Measurements from ENCODE around the gene EXOG. TPM values are rescaled to one million over a fixed set of nuclear protein-coding genes. Genes with fewer than 3 reads are reported as not detected.

EXOG gene
- polyA plus RNA-seq, 3 donors: 1.6 to 5.4 (median 2.4) TPM

DNA sequence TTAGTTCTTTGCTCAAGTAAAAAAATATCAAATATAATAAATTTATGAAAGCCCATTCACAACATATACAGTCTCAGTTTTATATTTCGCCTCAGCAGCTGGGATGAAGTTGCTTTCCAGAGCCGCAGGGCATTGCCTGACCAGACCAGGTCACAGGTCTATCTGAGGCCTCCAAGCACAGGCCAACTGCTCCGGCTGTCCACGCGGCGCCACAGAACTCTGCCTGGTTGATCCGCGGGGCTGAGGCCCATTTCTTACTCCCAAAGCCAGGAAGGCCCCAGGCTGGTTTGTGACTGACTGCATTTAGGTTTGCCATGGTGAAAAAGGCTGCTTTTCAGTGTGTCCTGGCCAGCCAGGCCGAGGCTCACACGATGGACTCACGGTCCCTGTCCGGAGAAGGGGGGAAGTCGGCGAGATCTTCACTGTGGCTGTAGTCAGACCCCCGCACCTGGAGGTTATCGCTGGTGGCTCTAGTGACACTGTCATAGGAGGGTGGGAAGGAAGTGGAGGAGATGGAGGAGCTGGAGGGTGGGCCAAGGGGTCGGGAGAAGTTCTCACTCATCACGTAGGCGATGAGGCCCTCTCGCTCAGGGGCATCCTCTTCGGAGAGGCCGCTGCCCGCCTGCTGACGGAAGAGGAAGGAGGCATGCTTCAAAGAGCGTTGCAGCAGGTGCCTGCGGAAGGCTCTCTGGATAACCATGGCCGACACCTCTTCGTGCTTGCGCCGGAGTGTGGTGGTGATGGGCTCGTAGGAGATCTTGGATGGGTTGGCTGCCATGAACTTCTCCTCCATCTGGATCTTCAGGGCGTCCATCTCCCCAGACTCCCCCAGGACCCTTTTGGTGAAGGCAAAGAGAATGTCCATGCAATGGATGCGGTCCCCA lies 54.1 kb downstream of the EXOG start:
- Histone ChIP-seq H3K4me3 (replicated peaks in 1 of 3; ENCODE audit: low read depth in 2 of 3, low read length in 3 of 3) (no peak overlapping the region), H2AFZ (ENCODE audit: insufficient read depth, low read depth, low read length, poor library complexity, severe bottlenecking) (no peak overlapping the region), H3K4me2 (replicated peaks; ENCODE audit: extremely low read depth, low read length, poor library complexity, severe bottlenecking) (no peak overlapping the region), H3K36me3 (replicated peaks in 1 of 2; ENCODE audit: control insufficient read depth in 1 of 2, insufficient read depth in 2 of 2, low read length in 2 of 2) (no peaks in the 10 kb centered on the region), H3K9ac (ENCODE audit: insufficient read depth, low read length, poor library complexity, severe bottlenecking) (no peak overlapping the region), H3K79me2 (ENCODE audit: insufficient read depth, low read length) (no peaks in the 10 kb centered on the region), H3K9me3 (replicated peaks in 1 of 2; ENCODE audit: control insufficient read depth in 1 of 2, insufficient read depth in 1 of 2, low read length in 2 of 2) (peaks cover 0 to 7% of the 10 kb centered on the region in 2 donors), H3K27ac (ENCODE audit: low read depth in 1 of 2, low read length in 2 of 2) (no peak overlapping the region), H4K20me1 (ENCODE audit: insufficient read depth, low read length) (no peaks in the 10 kb centered on the region), H3K27me3 (ENCODE audit: control insufficient read depth in 2 of 2, insufficient read depth in 2 of 2, low read length in 2 of 2) (no peaks in the 10 kb centered on the region), H3K4me1 (ENCODE audit: control insufficient read depth in 1 of 2, insufficient read depth in 2 of 2, low read length in 2 of 2) (no peaks in the 10 kb centered on the region)
- WGBS (ENCODE audit: insufficient coverage): 96% methylated on average over 22 of the region's 33 CpGs
- intact Hi-C loops (cut with micrococcal nuclease): no loop called here
- Mint-ChIP-seq H3K4me3 (no peak overlapping the region), H3K36me3 (no peaks in the 10 kb centered on the region), H3K27me3 (ENCODE audit: low read depth in 3 of 3) (peaks cover 5 to 12% (median 7%) of the 10 kb centered on the region in 3 donors), H3K27ac (peak overlapping the region in 1 of 7 donors; percentile 41), H3K4me1 (no peaks in the 10 kb centered on the region), H3K9me3 (peaks cover 3 to 14% (median 6%) of the 10 kb centered on the region in 7 donors)
- TF ChIP-seq, protein P1, sequence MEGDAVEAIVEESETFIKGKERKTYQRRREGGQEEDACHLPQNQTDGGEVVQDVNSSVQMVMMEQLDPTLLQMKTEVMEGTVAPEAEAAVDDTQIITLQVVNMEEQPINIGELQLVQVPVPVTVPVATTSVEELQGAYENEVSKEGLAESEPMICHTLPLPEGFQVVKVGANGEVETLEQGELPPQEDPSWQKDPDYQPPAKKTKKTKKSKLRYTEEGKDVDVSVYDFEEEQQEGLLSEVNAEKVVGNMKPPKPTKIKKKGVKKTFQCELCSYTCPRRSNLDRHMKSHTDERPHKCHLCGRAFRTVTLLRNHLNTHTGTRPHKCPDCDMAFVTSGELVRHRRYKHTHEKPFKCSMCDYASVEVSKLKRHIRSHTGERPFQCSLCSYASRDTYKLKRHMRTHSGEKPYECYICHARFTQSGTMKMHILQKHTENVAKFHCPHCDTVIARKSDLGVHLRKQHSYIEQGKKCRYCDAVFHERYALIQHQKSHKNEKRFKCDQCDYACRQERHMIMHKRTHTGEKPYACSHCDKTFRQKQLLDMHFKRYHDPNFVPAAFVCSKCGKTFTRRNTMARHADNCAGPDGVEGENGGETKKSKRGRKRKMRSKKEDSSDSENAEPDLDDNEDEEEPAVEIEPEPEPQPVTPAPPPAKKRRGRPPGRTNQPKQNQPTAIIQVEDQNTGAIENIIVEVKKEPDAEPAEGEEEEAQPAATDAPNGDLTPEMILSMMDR (IDR thresholded peaks at IDR 0.05): no peak
- no peak for DNase-seq

DNA sequence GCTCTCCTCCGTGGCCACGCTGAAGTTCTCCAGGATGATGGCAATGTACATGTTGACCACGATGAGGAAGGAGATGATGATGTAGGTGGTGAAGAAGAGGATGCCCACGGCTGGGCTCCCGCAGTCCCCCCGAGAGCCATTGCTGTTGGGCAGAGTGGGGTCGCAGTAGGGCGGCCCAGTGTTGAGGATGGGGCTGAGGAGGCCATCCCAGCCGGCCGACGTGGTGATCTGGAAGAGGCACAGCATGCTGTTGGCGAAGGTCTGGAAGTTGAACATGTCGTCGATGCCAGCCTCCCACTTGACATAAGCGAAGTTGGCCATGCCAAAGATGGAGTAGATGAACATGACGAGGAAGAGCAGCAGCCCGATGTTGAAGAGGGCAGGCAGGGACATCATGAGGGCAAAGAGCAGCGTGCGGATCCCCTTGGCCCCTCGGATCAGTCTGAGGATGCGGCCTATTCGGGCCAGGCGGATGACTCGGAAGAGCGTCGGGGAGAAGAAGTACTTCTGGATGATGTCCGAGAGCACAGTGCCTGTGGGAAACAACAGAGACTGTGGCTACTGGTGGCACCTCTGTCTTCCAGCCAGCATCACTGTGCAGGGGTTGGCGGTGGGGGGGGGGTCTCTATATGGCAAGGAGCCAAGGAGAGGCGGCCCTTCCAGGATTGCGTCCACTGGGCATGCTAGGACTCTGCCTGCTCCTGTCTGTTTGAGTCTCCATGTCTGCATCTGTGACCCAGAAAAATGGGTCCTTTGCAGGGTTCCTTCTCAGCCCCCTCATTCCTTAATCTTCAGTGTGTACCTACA lies 55.1 kb downstream of the EXOG start:
- no peak overlapping the region for H3K27ac ChIP-seq (ENCODE audit: low read depth in 1 of 2, low read length in 2 of 2)
- H3K27me3 ChIP-seq (ENCODE audit: control insufficient read depth in 2 of 2, insufficient read depth in 2 of 2, low read length in 2 of 2): no peaks in the 10 kb centered on the region
- WGBS (ENCODE audit: insufficient coverage): 98% methylated on average over 23 of the region's 30 CpGs
- DNase-seq: no peak
- no peaks in the 10 kb centered on the region for H3K36me3 Mint-ChIP-seq
- H3K79me2 ChIP-seq (ENCODE audit: insufficient read depth, low read length): no peaks in the 10 kb centered on the region
- intact Hi-C loops (cut with micrococcal nuclease): no loop called here
- H3K9me3 Mint-ChIP-seq: peaks cover 3 to 14% (median 8%) of the 10 kb centered on the region in 7 donors
- H2AFZ ChIP-seq (ENCODE audit: insufficient read depth, low read depth, low read length, poor library complexity, severe bottlenecking): no peak overlapping the region
- no peak overlapping the region for H3K4me3 ChIP-seq (replicated peaks in 1 of 3; ENCODE audit: low read depth in 2 of 3, low read length in 3 of 3)
- no peaks in the 10 kb centered on the region for H3K4me1 ChIP-seq (ENCODE audit: control insufficient read depth in 1 of 2, insufficient read depth in 2 of 2, low read length in 2 of 2)
- no peak overlapping the region for H3K4me3 Mint-ChIP-seq
- H4K20me1 ChIP-seq (ENCODE audit: insufficient read depth, low read length): no peaks in the 10 kb centered on the region
- H3K4me2 ChIP-seq (replicated peaks; ENCODE audit: extremely low read depth, low read length, poor library complexity, severe bottlenecking): no peak overlapping the region
- no peaks in the 10 kb centered on the region for H3K36me3 ChIP-seq (replicated peaks in 1 of 2; ENCODE audit: control insufficient read depth in 1 of 2, insufficient read depth in 2 of 2, low read length in 2 of 2)
- no peaks in the 10 kb centered on the region for H3K4me1 Mint-ChIP-seq
- TF ChIP-seq, protein P1 (IDR thresholded peaks at IDR 0.05): no peak
- H3K27ac Mint-ChIP-seq: no peak overlapping the region
- H3K9me3 ChIP-seq (replicated peaks in 1 of 2; ENCODE audit: control insufficient read depth in 1 of 2, insufficient read depth in 1 of 2, low read length in 2 of 2): peaks cover 0 to 7% of the 10 kb centered on the region in 2 donors
- peaks cover 5 to 11% (median 10%) of the 10 kb centered on the region in 3 donors for H3K27me3 Mint-ChIP-seq (ENCODE audit: low read depth in 3 of 3)
- H3K9ac ChIP-seq (ENCODE audit: insufficient read depth, low read length, poor library complexity, severe bottlenecking): no peak overlapping the region
